Heart left ventricle (tissue), 13 donors: ENCODE results near the gene SRGAP1.

Experiments
- CTCF ChIP-seq, 12 donors: fragments of 200-600 bp; sonication (generic) in 4 of 12; IDR thresholded peaks; one replicate each; pipeline versions ENCODE4 v1.5.0 to v1.8.0; 2018 to 2022; ENCODE audit warnings: antibody characterized with exemption in 12 of 12, mild to moderate bottlenecking in 5 of 12
- POLR2A ChIP-seq, 2 donors: fragments of 450-650 bp; IDR thresholded peaks; one replicate each; pipeline ENCODE4 v1.6.1; 2017; ENCODE audit warnings: antibody characterized with exemption in 2 of 2, mild to moderate bottlenecking in 2 of 2, moderate library complexity in 2 of 2
- donor health status: ischemic (EF 13 %, LVEDD 7.1; RV severe dilation, severe dysfunction).
- donor health status: DM: no; HTN: yes; CAD: no.
- donor health status: DM: no; HTN: no; CAD: no.
- donor health status: ischemic (EF 25% LVEDD 6.9; RV normal size, moderate dysfunction).
- donor health status: ischemic (EF 25% LVEDD 5.7; RV mildly dilated, moderate dysfunction).
- donor health status: ischemic (EF 35%, LVEDD 5.7; RV mildly dilated, moderate dysfunction).
- donor health status: nonischemic (EF 11% LVEDD 7.7; RV severe dilation, severe dysfunction).
- donor health status: DM: yes; HTN: yes; CAD: no.
- donor health status: PGD.
- donor health status: ischemic (EF 29% LVEDD 5.4; RV normal size, mild dysfunction).
- donor health status: nonischemic (EF 23%, LVEDD 6.1; RV moderate dilation, normal function).

DNA sequence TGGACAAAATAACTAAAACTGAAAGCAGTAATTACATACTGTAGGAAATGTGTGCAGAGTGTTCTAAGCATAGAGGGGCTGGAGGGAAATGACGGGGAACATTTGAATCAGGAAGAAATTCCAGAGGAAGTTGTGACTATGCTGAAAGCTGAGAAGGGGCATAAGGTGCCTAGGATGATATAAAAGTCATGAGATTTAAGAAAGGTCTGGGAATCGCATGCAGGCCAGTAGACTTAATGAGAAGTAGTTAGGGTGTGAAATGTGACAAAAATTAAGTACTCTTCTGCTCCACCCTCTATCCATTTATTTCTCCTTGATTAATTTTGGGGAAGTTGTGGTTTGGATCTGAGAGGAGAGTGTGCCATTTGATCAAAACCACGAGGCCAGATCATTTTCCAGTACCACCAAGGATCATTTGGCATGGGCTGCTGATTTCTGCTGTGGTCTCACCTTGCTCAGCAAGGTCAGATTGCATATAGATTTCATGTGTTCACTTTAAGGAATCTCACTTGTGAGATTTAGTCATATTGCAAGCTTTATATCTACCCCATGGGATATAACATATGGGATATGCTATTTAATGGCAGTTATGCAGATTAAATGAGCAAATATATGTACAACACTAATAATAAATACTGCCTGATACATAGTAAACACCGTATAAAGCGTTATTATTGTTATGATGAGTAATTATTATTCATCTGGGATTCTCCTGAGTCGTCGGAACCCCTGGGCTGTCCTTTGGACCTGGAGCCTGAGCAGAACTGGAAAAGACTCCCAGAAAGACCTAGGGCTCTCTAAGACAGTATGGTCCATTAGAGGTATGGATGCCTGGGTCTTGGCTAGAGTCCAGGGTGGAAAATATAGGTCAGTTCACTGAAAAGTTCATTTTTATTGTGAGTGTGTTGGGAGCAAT, 72.3 kb downstream of the SRGAP1 start:
- TF ChIP-seq POLR2A (IDR thresholded peaks at IDR 0.05) (no peak), CTCF (IDR thresholded peaks at IDR 0.05) (no peak)
